ENCODE data around the gene BTF3L4. TPM values are rescaled to one million over a fixed set of nuclear protein-coding genes. Genes with fewer than 3 reads are reported as not detected.

BTF3L4 gene
- total RNA-seq, 4 donors from 2014 or later, result 15.6 to 42.1 (median 22.7) TPM

DNA sequence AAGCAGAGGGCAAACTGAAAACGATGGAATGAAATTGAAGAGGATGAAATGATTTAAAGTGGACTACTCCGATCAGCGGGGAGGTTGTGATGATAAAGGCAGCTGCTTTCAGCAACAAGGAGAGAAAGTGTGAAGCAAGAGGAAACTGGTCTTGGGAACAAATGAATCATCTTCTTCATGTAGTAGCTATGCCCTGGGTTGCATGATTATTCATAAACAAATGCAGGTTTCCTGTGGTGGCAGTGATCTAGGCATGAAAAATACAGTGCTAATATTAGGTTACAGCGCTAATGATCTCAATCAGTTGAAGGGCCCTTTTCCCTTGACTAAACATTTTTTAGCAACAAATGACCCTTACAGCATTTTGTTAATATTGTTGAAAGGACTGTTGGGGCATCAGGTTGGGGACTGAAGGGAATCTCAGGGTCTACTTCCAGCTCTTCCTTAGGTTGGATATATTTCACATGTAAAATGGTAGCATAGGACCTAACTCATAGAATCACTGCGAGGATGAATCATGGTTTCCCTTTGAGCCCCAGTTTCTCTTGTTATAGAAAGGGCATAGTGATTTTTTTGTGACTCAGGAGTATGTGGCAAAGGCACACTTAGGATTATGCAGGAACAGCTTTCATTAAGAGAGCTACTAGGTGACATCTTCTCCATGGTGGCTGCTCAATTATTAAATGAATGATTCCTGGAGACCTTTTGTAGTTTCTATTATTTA is 83.9 kb downstream of the BTF3L4 start:
- TF ChIP-seq, protein P1, sequence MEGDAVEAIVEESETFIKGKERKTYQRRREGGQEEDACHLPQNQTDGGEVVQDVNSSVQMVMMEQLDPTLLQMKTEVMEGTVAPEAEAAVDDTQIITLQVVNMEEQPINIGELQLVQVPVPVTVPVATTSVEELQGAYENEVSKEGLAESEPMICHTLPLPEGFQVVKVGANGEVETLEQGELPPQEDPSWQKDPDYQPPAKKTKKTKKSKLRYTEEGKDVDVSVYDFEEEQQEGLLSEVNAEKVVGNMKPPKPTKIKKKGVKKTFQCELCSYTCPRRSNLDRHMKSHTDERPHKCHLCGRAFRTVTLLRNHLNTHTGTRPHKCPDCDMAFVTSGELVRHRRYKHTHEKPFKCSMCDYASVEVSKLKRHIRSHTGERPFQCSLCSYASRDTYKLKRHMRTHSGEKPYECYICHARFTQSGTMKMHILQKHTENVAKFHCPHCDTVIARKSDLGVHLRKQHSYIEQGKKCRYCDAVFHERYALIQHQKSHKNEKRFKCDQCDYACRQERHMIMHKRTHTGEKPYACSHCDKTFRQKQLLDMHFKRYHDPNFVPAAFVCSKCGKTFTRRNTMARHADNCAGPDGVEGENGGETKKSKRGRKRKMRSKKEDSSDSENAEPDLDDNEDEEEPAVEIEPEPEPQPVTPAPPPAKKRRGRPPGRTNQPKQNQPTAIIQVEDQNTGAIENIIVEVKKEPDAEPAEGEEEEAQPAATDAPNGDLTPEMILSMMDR (IDR thresholded peaks at IDR 0.05), result no peak
- TF ChIP-seq POLR2A (IDR thresholded peaks at IDR 0.05), result no peak
- H3K36me3 ChIP-seq, result no peaks in the 10 kb centered on the region
- H3K4me3 ChIP-seq, result no peak overlapping the region
- H3K27ac ChIP-seq, result no peak overlapping the region
- H3K4me1 ChIP-seq, result peaks cover 0 to 26% (median 2%) of the 10 kb centered on the region in 4 donors
- DNase-seq, result no peak
- H3K27me3 ChIP-seq, result no peaks in the 10 kb centered on the region
- H3K9me3 ChIP-seq, result no peaks in the 10 kb centered on the region

Other genes starting within 250 kb of the BTF3L4 start
- 100 to 1,000 TPM in 1 of 4 donors, 10 to 100 TPM in 3; 55.2 to 111 (median 67.8) TPM for gene NRDC, start 177.6 kb upstream of the BTF3L4 start, total RNA-seq
- 1 to 10 TPM in 3 of 4 donors, under 1 TPM in 1; 0.83 to 1.6 (median 1.5) TPM for gene RAB3B, start 65.6 kb upstream of the BTF3L4 start, total RNA-seq
- 1 to 10 TPM in 3 of 4 donors, not detected in 1; 7.5 to 9.5 (median 8.9) TPM for gene KTI12, start 22.5 kb upstream of the BTF3L4 start, total RNA-seq
- gene TXNDC12, start 1.1 kb upstream of the BTF3L4 start, total RNA-seq, result 10 to 100 TPM; 14.9 to 25.0 (median 23.9) TPM
- 10 to 100 TPM; 21.6 to 36.3 (median 25.4) TPM for gene ZFYVE9, start 85.8 kb downstream of the BTF3L4 start, total RNA-seq

Measured in Peyer's patch (tissue), 4 donors.